K562 (cell line): ENCODE measurements around the gene HLCS. TPM values are rescaled to one million over a fixed set of nuclear protein-coding genes. Genes with fewer than 3 reads are reported as not detected.
A peak's percentile ranks its signal among the peaks of the same experiment; 100 is the strongest.

Experiments used
- ATAC-seq: fragments of 200-7000 bp; cut with Tn5 transposase; 3 replicates; pipeline ENCODE4 v1.9.1; 2020; ENCODE audit warnings: moderate library complexity
- BruUV-seq: library from RNA; stranded (reverse); fragments of 400-500 nt; replicated peaks from 2 replicates; lab custom pipeline; 2021; lab: Mats Ljungman, UMichigan
- CTCF ChIA-PET: fragments of 300-600 bp; formaldehyde crosslinking; extraction: SDS; loops from one replicate; lab custom pipeline; 2021; ENCODE audit warnings: low intra/inter-chr PET ratio; lab: Yijun Ruan, JAX
- POLR2A ChIA-PET: fragments of 300-600, 350-650 bp; sonication (Branson Sonifier 250); formaldehyde crosslinking; extraction: SDS; loops from one replicate; lab custom pipeline; 2021; ENCODE audit warnings: antibody characterized with exemption, inconsistent platforms; lab: Yijun Ruan, JAX
- DNase-seq, 4 experiments: peaks; one replicate each; pipeline versions ENCODE4 v3.0.0 to v3.0.0-alpha.2; 2011 to 2018; ENCODE audit warnings: low spot score in 3 of 4, mixed read lengths in 3 of 4; ENCODE audit errors: extremely low read depth in 1 of 4
- FAIRE-seq: peaks from 2 replicates; lab custom pipeline; 2011; peaks lifted over from hg19 to GRCh38; lab: Jason Lieb, UNC
- H2AFZ ChIP-seq: 2 replicates; pipeline ENCODE4 v1.6.0; 2011; ENCODE audit warnings: low read depth, low read length, control low read depth, inconsistent platforms
- H3K27ac ChIP-seq: fragments of 200-600 bp; 3 replicates; pipeline ENCODE4 v1.8.0; 2011; ENCODE audit warnings: low read depth, mild to moderate bottlenecking, control low read depth, inconsistent platforms, low read length, moderate library complexity, mixed read lengths; ENCODE audit errors: extremely low read depth
- H3K27me3 ChIP-seq, 2 experiments: fragments of 300-600 bp in 1 of 2; 2 replicates in 1 of 2; 3 replicates in 1 of 2; pipeline versions ENCODE4 v1.6.0 to v1.8.0; 2011; ENCODE audit warnings: inconsistent platforms in 2 of 2, low read length in 2 of 2, mild to moderate bottlenecking in 1 of 2, mixed read lengths in 1 of 2, moderate library complexity in 1 of 2; ENCODE audit not compliant: control insufficient read depth in 2 of 2, insufficient read depth in 2 of 2
- H3K36me3 ChIP-seq: fragments of 300-600 bp; 3 replicates; pipeline ENCODE4 v1.8.0; 2011; ENCODE audit warnings: mild to moderate bottlenecking, low read length, inconsistent platforms; ENCODE audit not compliant: control insufficient read depth, insufficient read depth
- H3K4me1 ChIP-seq, 2 experiments: fragments of 200-600 bp in 1 of 2; replicated peaks in 1 of 2; 2 replicates in 1 of 2; 3 replicates in 1 of 2; pipeline versions ENCODE4 v1.5.1 to v1.8.0; 2011; ENCODE audit warnings: inconsistent platforms in 2 of 2, low read length in 2 of 2, mild to moderate bottlenecking in 1 of 2, mixed read lengths in 1 of 2, moderate library complexity in 1 of 2; ENCODE audit not compliant: control insufficient read depth in 2 of 2, insufficient read depth in 2 of 2
- H3K4me2 ChIP-seq: 2 replicates; pipeline ENCODE4 v1.6.1; 2011; ENCODE audit warnings: low read length, control low read depth, inconsistent platforms, mixed read lengths; ENCODE audit not compliant: insufficient read depth
- H3K4me3 ChIP-seq: fragments of 200-600 bp; sonication (generic), shearing (Covaris generic); 2 replicates; pipeline ENCODE4 v1.5.1; 2016; ENCODE audit warnings: control low read depth, inconsistent platforms
- H3K79me2 ChIP-seq: fragments of 200-600 bp; 3 replicates; pipeline ENCODE4 v1.8.0; 2011; ENCODE audit warnings: low read length, inconsistent platforms; ENCODE audit not compliant: control insufficient read depth, insufficient read depth
- H3K9ac ChIP-seq, 2 experiments: 2 replicates each; pipeline versions ENCODE4 v1.6.0 to v1.6.1; 2011; ENCODE audit warnings: low read depth in 2 of 2, low read length in 2 of 2, control low read depth in 1 of 2, inconsistent platforms in 1 of 2, mild to moderate bottlenecking in 1 of 2, mixed read lengths in 1 of 2; ENCODE audit not compliant: insufficient read depth in 1 of 2
- H3K9me1 ChIP-seq: one replicate; pipeline ENCODE4 v1.6.0; 2011; ENCODE audit warnings: inconsistent platforms, mild to moderate bottlenecking, low read length, moderate library complexity; ENCODE audit not compliant: control insufficient read depth, insufficient read depth
- H3K9me3 ChIP-seq: replicated peaks from 2 replicates; pipeline ENCODE4 v1.5.1; 2011; ENCODE audit warnings: low read depth, low read length, inconsistent platforms; ENCODE audit not compliant: control insufficient read depth, insufficient read depth
- H4K20me1 ChIP-seq: replicated peaks from 2 replicates; pipeline ENCODE4 v1.6.1; 2011; ENCODE audit warnings: low read length, inconsistent platforms, mixed read lengths; ENCODE audit not compliant: control insufficient read depth, insufficient read depth
- BHLHE40 ChIP-seq: IDR thresholded peaks from 2 replicates; pipeline ENCODE4 v1.6.1; 2011; ENCODE audit warnings: low read length, improper control_type of control experiment
- CUX1 ChIP-seq: fragments of 200-800 bp; sonication (Bioruptor generic); IDR thresholded peaks from 2 replicates; pipeline ENCODE4 v1.6.1; 2016; ENCODE audit warnings: missing genetic modification characterization, missing compliant biosample characterization
- E2F8 ChIP-seq: fragments of 450-650 bp; IDR thresholded peaks from 2 replicates; pipeline ENCODE4 v1.7.1; 2018; ENCODE audit warnings: mild to moderate bottlenecking, low read depth; ENCODE audit not compliant: partially characterized antibody
- ELF2 ChIP-seq: fragments of 250-450 bp; sonication (Bioruptor Pico); IDR thresholded peaks from 2 replicates; pipeline ENCODE4 v1.5.0; 2021; ENCODE audit warnings: mild to moderate bottlenecking
- ESRRA ChIP-seq: fragments of 450-650 bp; IDR thresholded peaks from 2 replicates; pipeline ENCODE4 v1.6.1; 2014; ENCODE audit warnings: low read depth, mild to moderate bottlenecking, moderate library complexity, borderline replicate concordance
- GABPB1 ChIP-seq: sonication (generic); formaldehyde crosslinking; IDR thresholded peaks from 2 replicates; pipeline ENCODE4 v1.8.0; 2022; ENCODE audit warnings: mild to moderate bottlenecking, missing genetic modification reagents
- HNRNPL ChIP-seq: fragments of 200-400 bp; formaldehyde crosslinking; IDR thresholded peaks from 2 replicates; pipeline ENCODE4 v1.6.1; 2017; ENCODE audit warnings: low read depth, mild to moderate bottlenecking, low read length
- MCM2 ChIP-seq: fragments of 450-650 bp; IDR thresholded peaks from 2 replicates; pipeline ENCODE4 v1.6.1; 2017; ENCODE audit warnings: low read depth, mild to moderate bottlenecking
- POLR2A ChIP-seq: fragments of 450-650 bp; conservative IDR thresholded peaks from 2 replicates; pipeline ENCODE4 v1.6.1; 2016
- RBM15 ChIP-seq: fragments of 200-400 bp; formaldehyde crosslinking; IDR thresholded peaks from 2 replicates; pipeline ENCODE4 v1.6.1; 2018; ENCODE audit warnings: mild to moderate bottlenecking, low read length, moderate library complexity; ENCODE audit not compliant: insufficient read depth
- RBM22 ChIP-seq: fragments of 200-400 bp; formaldehyde crosslinking; IDR thresholded peaks from 2 replicates; pipeline ENCODE4 v1.6.1; 2018; ENCODE audit warnings: low read length, low read depth; ENCODE audit not compliant: poor library complexity, severe bottlenecking
- RBM25 ChIP-seq: fragments of 200-400 bp; formaldehyde crosslinking; IDR thresholded peaks from 2 replicates; pipeline ENCODE4 v1.6.1; 2018; ENCODE audit warnings: low read length, low read depth, moderate library complexity; ENCODE audit not compliant: severe bottlenecking
- THRA ChIP-seq: fragments of 450-650 bp; IDR thresholded peaks from 2 replicates; pipeline ENCODE4 v1.6.1; 2017; ENCODE audit warnings: mild to moderate bottlenecking, moderate library complexity
- ZNF764 ChIP-seq: fragments of 250-450 bp; sonication (Bioruptor Pico); IDR thresholded peaks from 2 replicates; pipeline ENCODE4 v1.4.0; 2020; ENCODE audit warnings: low read depth, mild to moderate bottlenecking, moderate library complexity
- WGBS: fragments of 100-300 bp; shearing (Covaris generic); methylation state at CpG from one replicate; pipeline ENCODE4 v1.1.6; 2016; ENCODE audit warnings: low coverage, mixed read lengths; ENCODE audit not compliant: insufficient coverage; ENCODE audit errors: missing lambda C conversion rate; 5-methylcytosine and 5-hydroxymethylcytosine counted together
- in situ Hi-C: fragments of 300-500 bp; cut with MboI; formaldehyde crosslinking; loops from 4 replicates; pipeline ENCODE4 v1.15.0; 2018; ENCODE audit warnings: inconsistent platforms, mixed read lengths
- intact Hi-C: fragments of 100-400 bp; cut with micrococcal nuclease; formaldehyde crosslinking; loops from 2 replicates; pipeline ENCODE4 v1.14.2; 2022
- polyA plus RNA-seq, 8 experiments: library from polyadenylated mRNA; depleted of rRNA in 4 of 8; stranded (reverse) in 5 of 8; unstranded in 3 of 8; fragments of >200 nt; fragmentation: Nextera tagmentation in 2 of 8; fragmentation: Illumina TruSeq in 1 of 8; extraction: Ambion mirVana in 2 of 8; extraction: Trizol in 1 of 8; gene quantifications; 2 replicates each; pipeline versions ENCODE4 v1.2.1 to v1.2.3, GENCODE V29; 2011 to 2014; ENCODE audit warnings: inconsistent platforms in 1 of 8, missing spikeins in 1 of 8
- total RNA-seq, 7 experiments: library from RNA; depleted of rRNA in 6 of 7; stranded (reverse); fragments of >200 nt in 6 of 7; fragmentation: Illumina TruSeq in 2 of 7; extraction: Trizol in 2 of 7; gene quantifications; 2 replicates each; pipeline versions ENCODE4 v1.2.1 to v1.2.3, GENCODE V29; 2011 to 2021; ENCODE audit warnings: low replicate concordance in 1 of 7

The HLCS gene
- total and polyA plus RNA-seq, 9 of the 15 experiments (the other 6 are each of a cell fraction or from before 2014, with no cell fraction given), result 3.0 to 21.5 (median 17.1) TPM

GRCh38 chr21:36703123-36703522, 263.3 kb downstream of the HLCS start (continued):
- TF ChIP-seq MCM2 (no peak), ZNF764 (CRISPR knock-in tag) (no peak), HNRNPL (no peak), ELF2 (CRISPR knock-in tag) (no peak), ESRRA (no peak), RBM25 (peak; percentile 86), RBM15 (no peak), GABPB1 (CRISPR knock-in tag) (no peak)

- no peak overlapping the region for H3K4me3 ChIP-seq
- intact Hi-C loops, result no loop called here
- H3K27me3 ChIP-seq, result peaks cover 82 to 98% of the 10 kb centered on the region in 2 experiments
- no peaks in the 10 kb centered on the region for H3K36me3 ChIP-seq
- no peak overlapping the region for H3K27ac ChIP-seq
- no peaks in the 10 kb centered on the region for H3K9me3 ChIP-seq
- 2% methylated on average over 6 of the region's 6 CpGs for WGBS
- in situ Hi-C loops, result no loop called here
- peaks cover 14% of the 10 kb centered on the region for H4K20me1 ChIP-seq
- BruUV-seq, result no TSS peak
- no peak overlapping the region for H2AFZ ChIP-seq
- CTCF ChIA-PET, result no interaction called here
- H3K79me2 ChIP-seq, result no peaks in the 10 kb centered on the region
- H3K9ac ChIP-seq, result no peak overlapping the region
- POLR2A ChIA-PET, result interaction anchor here (0.5 to 1.1 kb wide), 4 partner anchors 10 to 41 kb away, joined by 3 read pairs; no protein-coding TSS in a partner anchor
- ATAC-seq, result no peak
- no peaks in the 10 kb centered on the region for H3K9me1 ChIP-seq
- no peak overlapping the region for H3K4me2 ChIP-seq
- no peak for FAIRE-seq
- DNase-seq, result no peak
- peaks cover 0 to 44% of the 10 kb centered on the region in 2 experiments; a peak in 2 of 5 replicates for H3K4me1 ChIP-seq
- no peak for TF ChIP-seq THRA
- TF ChIP-seq BHLHE40, result no peak
- TF ChIP-seq E2F8, result no peak
- TF ChIP-seq RBM22, result no peak
- no peak for TF ChIP-seq CUX1 (CRISPR knock-in tag)
- TF ChIP-seq POLR2A, result no peak
Measured at GRCh38 chr21:36702622-36702968, 263.9 kb downstream of the HLCS start.
